Measurements from ENCODE around the gene NFE2L3. TPM values are rescaled to one million over a fixed set of nuclear protein-coding genes. Genes with fewer than 3 reads are reported as not detected.
A peak's percentile ranks its signal among the peaks of the same experiment; 100 is the strongest.

The NFE2L3 gene
- total and polyA plus RNA-seq, 9 of the 15 experiments (the other 6 are each of a cell fraction or from before 2014, with no cell fraction given) = 2.9 to 16.9 (median 12.4) TPM

DNA sequence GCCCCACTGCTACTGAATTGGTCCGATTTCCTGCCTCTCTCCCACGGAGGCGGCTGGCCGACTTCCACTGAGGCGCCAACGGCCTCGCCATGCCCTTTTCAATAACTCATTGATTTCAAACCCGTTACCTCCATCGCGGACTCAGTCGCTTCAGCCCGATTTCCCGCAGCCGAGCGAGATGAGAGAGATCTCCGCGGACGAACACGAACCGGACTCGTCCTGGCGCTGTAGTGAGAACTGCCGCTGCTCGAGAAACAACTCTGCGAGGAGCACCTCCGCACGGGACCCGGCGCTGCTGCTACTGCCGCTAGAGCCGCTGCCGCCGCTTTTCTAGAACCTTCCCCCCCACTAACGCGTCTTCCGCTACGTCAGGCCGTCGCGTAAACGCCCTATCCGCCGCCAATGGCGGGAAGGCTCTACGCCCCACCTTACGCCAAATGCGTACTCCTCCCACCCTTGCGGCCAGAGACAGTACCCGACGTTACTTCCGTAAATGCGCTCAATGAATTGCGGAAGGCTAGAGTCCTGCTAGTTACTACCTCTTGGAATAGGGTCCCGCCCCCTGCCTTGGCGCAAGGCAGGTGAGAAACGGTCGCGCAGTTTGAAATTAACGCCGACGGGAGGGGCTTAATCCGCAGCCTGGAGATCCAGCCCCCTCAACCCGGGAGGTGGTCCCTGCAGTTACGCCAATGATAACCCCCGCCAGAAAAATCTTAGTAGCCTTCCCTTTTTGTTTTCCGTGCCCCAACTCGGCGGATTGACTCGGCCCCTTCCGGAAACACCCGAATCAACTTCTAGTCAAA is 48.6 kb downstream of the NFE2L3 start, which contains the start of gene HNRNPA2B1 (continued):
- TF ChIP-seq KDM2B (CRISPR knock-in tag; IDR thresholded peaks at IDR 0.05) (0 out of 2 replicates have a peak, but pooled peaks have one; percentile 61), HLTF (IDR thresholded peaks at IDR 0.05) (peak; percentile 71; the same call in 1 of the 2 replicates), MYC (IDR thresholded peaks at IDR 0.05; ENCODE audit: low read depth, low read length) (no peak), MYC (CRISPR knock-in tag; IDR thresholded peaks at IDR 0.05; ENCODE audit: borderline replicate concordance, low read depth) (peak; percentile 78; the same call in 1 of the 2 replicates), TRIM24 (IDR thresholded peaks at IDR 0.05) (0 out of 4 replicates have a peak, but pooled peaks have one; percentile 2 to 39), ZFPM2 (CRISPR knock-in tag; IDR thresholded peaks at IDR 0.05) (no peak), KLF1 (tag; IDR thresholded peaks at IDR 0.05) (peak; percentile 88), PHTF2 (CRISPR knock-in tag; IDR thresholded peaks at IDR 0.05) (no peak), KAT8 (IDR thresholded peaks at IDR 0.05; ENCODE audit: low read depth) (no peak), GATAD2B (IDR thresholded peaks at IDR 0.05; ENCODE audit: borderline replicate concordance) (peak; percentile 51), ZNF668 (CRISPR knock-in tag; IDR thresholded peaks at IDR 0.05) (no peak), ARID2 (IDR thresholded peaks at IDR 0.05) (no peak), SIN3A (IDR thresholded peaks at IDR 0.05; ENCODE audit: borderline replicate concordance in 2 of 2, control insufficient read depth in 1 of 2, low read depth in 2 of 2, low read length in 2 of 2) (peak in 1 of 2 experiments; percentile 81; a peak in 2 of 4 replicates), HDAC8 (tag; IDR thresholded peaks at IDR 0.05) (no peak)
- TF ChIP-seq, protein P1, sequence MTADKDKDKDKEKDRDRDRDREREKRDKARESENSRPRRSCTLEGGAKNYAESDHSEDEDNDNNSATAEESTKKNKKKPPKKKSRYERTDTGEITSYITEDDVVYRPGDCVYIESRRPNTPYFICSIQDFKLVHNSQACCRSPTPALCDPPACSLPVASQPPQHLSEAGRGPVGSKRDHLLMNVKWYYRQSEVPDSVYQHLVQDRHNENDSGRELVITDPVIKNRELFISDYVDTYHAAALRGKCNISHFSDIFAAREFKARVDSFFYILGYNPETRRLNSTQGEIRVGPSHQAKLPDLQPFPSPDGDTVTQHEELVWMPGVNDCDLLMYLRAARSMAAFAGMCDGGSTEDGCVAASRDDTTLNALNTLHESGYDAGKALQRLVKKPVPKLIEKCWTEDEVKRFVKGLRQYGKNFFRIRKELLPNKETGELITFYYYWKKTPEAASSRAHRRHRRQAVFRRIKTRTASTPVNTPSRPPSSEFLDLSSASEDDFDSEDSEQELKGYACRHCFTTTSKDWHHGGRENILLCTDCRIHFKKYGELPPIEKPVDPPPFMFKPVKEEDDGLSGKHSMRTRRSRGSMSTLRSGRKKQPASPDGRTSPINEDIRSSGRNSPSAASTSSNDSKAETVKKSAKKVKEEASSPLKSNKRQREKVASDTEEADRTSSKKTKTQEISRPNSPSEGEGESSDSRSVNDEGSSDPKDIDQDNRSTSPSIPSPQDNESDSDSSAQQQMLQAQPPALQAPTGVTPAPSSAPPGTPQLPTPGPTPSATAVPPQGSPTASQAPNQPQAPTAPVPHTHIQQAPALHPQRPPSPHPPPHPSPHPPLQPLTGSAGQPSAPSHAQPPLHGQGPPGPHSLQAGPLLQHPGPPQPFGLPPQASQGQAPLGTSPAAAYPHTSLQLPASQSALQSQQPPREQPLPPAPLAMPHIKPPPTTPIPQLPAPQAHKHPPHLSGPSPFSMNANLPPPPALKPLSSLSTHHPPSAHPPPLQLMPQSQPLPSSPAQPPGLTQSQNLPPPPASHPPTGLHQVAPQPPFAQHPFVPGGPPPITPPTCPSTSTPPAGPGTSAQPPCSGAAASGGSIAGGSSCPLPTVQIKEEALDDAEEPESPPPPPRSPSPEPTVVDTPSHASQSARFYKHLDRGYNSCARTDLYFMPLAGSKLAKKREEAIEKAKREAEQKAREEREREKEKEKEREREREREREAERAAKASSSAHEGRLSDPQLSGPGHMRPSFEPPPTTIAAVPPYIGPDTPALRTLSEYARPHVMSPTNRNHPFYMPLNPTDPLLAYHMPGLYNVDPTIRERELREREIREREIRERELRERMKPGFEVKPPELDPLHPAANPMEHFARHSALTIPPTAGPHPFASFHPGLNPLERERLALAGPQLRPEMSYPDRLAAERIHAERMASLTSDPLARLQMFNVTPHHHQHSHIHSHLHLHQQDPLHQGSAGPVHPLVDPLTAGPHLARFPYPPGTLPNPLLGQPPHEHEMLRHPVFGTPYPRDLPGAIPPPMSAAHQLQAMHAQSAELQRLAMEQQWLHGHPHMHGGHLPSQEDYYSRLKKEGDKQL (CRISPR knock-in tag; IDR thresholded peaks at IDR 0.05; ENCODE audit: borderline replicate concordance) = no peak
- TF ChIP-seq, protein P2, sequence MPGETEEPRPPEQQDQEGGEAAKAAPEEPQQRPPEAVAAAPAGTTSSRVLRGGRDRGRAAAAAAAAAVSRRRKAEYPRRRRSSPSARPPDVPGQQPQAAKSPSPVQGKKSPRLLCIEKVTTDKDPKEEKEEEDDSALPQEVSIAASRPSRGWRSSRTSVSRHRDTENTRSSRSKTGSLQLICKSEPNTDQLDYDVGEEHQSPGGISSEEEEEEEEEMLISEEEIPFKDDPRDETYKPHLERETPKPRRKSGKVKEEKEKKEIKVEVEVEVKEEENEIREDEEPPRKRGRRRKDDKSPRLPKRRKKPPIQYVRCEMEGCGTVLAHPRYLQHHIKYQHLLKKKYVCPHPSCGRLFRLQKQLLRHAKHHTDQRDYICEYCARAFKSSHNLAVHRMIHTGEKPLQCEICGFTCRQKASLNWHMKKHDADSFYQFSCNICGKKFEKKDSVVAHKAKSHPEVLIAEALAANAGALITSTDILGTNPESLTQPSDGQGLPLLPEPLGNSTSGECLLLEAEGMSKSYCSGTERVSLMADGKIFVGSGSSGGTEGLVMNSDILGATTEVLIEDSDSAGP (CRISPR knock-in tag; IDR thresholded peaks at IDR 0.05) = no peak
- TF ChIP-seq, protein P3, sequence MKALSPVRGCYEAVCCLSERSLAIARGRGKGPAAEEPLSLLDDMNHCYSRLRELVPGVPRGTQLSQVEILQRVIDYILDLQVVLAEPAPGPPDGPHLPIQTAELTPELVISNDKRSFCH (CRISPR knock-in tag; IDR thresholded peaks at IDR 0.05) = no peak
- TF ChIP-seq, protein P3 (tag; IDR thresholded peaks at IDR 0.05) = no peak; the same call in none of the 2 replicates
- TF ChIP-seq, protein P4, sequence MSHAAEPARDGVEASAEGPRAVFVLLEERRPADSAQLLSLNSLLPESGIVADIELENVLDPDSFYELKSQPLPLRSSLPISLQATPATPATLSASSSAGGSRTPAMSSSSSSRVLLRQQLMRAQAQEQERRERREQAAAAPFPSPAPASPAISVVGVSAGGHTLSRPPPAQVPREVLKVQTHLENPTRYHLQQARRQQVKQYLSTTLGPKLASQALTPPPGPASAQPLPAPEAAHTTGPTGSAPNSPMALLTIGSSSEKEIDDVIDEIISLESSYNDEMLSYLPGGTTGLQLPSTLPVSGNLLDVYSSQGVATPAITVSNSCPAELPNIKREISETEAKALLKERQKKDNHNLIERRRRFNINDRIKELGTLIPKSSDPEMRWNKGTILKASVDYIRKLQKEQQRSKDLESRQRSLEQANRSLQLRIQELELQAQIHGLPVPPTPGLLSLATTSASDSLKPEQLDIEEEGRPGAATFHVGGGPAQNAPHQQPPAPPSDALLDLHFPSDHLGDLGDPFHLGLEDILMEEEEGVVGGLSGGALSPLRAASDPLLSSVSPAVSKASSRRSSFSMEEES (CRISPR knock-in tag; IDR thresholded peaks at IDR 0.05) = no peak; the same call in 1 of the 2 replicates
